HG03103 (cell line): Measurements from ENCODE around the gene BAZ1A.
"Not testable (repeated sequence)": the region's sequence is repeated elsewhere in the genome, so short reads cannot be mapped to it uniquely, and the experiment has no call there.

Source experiments
- ATAC-seq: cut with Tn5 transposase; IDR thresholded peaks from one replicate; pipeline ENCODE4 v1.9.1; 2021; ENCODE audit warnings: low read depth; ENCODE audit not compliant: unreplicated experiment

BAZ1A gene

GRCh38 chr14:34863844-34864243, 11.3 kb downstream of the BAZ1A start:
- ATAC-seq = no peak

GRCh38 chr14:34858765-34859164, 16.4 kb downstream of the BAZ1A start:
- no peak for ATAC-seq

GRCh38 chr14:34857689-34858449, 17.3 kb downstream of the BAZ1A start:
- no peak for ATAC-seq

- no peak for ATAC-seq
These were observed 22.1 kb downstream of the BAZ1A start for GRCh38 chr14:34853041-34853440.

GRCh38 chr14:34851395-34851794, 23.8 kb downstream of the BAZ1A start:
- ATAC-seq = no peak

GRCh38 chr14:34845869-34846268, 29.3 kb downstream of the BAZ1A start:
- ATAC-seq = no peak

GRCh38 chr14:34843011-34843554, 32.1 kb downstream of the BAZ1A start:
- ATAC-seq = no peak

GRCh38 chr14:34837801-34838322, 37.3 kb downstream of the BAZ1A start:
- no peak for ATAC-seq

- ATAC-seq = no peak
These were observed 39.8 kb downstream of the BAZ1A start for GRCh38 chr14:34835312-34835711.

GRCh38 chr14:34833549-34834523, 41.3 kb downstream of the BAZ1A start:
- ATAC-seq = no peak

- no peak for ATAC-seq
These were observed 48.5 kb downstream of the BAZ1A start for GRCh38 chr14:34826661-34827060.

GRCh38 chr14:34824826-34825225, 50.3 kb downstream of the BAZ1A start:
- no peak for ATAC-seq

- no peak for ATAC-seq
These were observed 50.9 kb downstream of the BAZ1A start for GRCh38 chr14:34824256-34824655.

GRCh38 chr14:34817768-34818167, 57.4 kb downstream of the BAZ1A start:
- ATAC-seq = no peak

- no peak for ATAC-seq
These were observed 65.1 kb downstream of the BAZ1A start for GRCh38 chr14:34810028-34810427.

GRCh38 chr14:34806257-34806656, 68.9 kb downstream of the BAZ1A start:
- ATAC-seq = no peak

- ATAC-seq = no peak
These were observed 70.2 kb downstream of the BAZ1A start for GRCh38 chr14:34804933-34805332.

- ATAC-seq = not testable (repeated sequence)
These were observed 76.3 kb downstream of the BAZ1A start for GRCh38 chr14:34798861-34799260.

GRCh38 chr14:34797747-34798583, 77.2 kb downstream of the BAZ1A start:
- ATAC-seq = no peak

GRCh38 chr14:34796902-34797301, 78.3 kb downstream of the BAZ1A start:
- no peak for ATAC-seq
